SK-N-MC (cell line): Measurements from ENCODE around the gene RGS6.

Source experiments
- DNase-seq: peaks from one replicate; pipeline ENCODE4 v3.0.0-alpha.2; 2011; ENCODE audit warnings: low read depth, low spot score
- H3K27ac ChIP-seq: fragments of 200-600 bp; sonication (generic); 2 replicates; pipeline ENCODE4 v1.5.1; 2016; ENCODE audit warnings: mixed run types
- H3K36me3 ChIP-seq: fragments of 200-600 bp; sonication (generic); 2 replicates; pipeline ENCODE4 v1.6.1; 2017; ENCODE audit warnings: antibody characterized with exemption, low read length, mixed read lengths; ENCODE audit not compliant: insufficient read depth
- H3K4me3 ChIP-seq: fragments of 200-600 bp; sonication (generic); 2 replicates; pipeline ENCODE4 v1.5.1; 2016
- H3K9ac ChIP-seq: fragments of 200-600 bp; sonication (generic); 2 replicates; pipeline ENCODE4 v1.8.0; 2017; ENCODE audit warnings: mixed run types, mixed read lengths; ENCODE audit not compliant: insufficient read length
- H3K9me3 ChIP-seq: fragments of 200-600 bp; sonication (generic); 2 replicates; pipeline ENCODE4 v1.6.1; 2017; ENCODE audit warnings: low read depth, mild to moderate bottlenecking, antibody characterized with exemption, low read length, moderate library complexity, mixed read lengths
- EZH2 ChIP-seq: fragments of 200-600 bp; sonication (generic); IDR thresholded peaks from one replicate; pipeline ENCODE4 v1.6.1; 2017; ENCODE audit warnings: antibody characterized with exemption
- FOXP2 ChIP-seq: optimal IDR thresholded peaks from 2 replicates; pipeline ENCODE3; 2011; ENCODE audit warnings: mild to moderate bottlenecking, moderate library complexity; ENCODE audit not compliant: insufficient read depth; ENCODE audit errors: extremely low read length, control extremely low read depth
- POLR2AphosphoS5 ChIP-seq: IDR thresholded peaks from 2 replicates; pipeline ENCODE4 v1.6.1; 2012; ENCODE audit warnings: mild to moderate bottlenecking, low read depth, low read length, borderline replicate concordance

Gene RGS6

DNA sequence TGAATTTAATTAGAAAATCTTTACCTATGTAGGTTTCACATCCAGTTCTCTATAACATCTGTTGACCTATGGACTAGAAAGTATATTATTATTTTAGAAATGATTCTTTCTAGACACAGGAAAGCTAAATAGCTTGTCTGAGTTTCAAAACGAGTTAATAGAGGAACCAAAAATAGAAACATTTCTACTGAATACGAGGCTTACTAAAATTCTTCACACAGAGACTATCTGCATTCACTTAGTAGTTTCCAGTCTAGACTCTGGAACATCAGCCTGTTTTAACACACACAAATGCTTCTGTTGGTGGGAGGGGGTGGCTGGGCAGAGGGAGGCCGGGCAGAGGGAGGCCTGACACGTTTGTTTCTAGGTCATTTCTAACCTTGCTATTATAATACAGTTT lies 29.7 kb downstream of the RGS6 start:
- Histone ChIP-seq H3K27ac (no peak overlapping the region), H3K9ac (no peak overlapping the region), H3K9me3 (no peaks in the 10 kb centered on the region), H3K36me3 (no peaks in the 10 kb centered on the region), H3K4me3 (no peak overlapping the region)
- DNase-seq: no peak
- TF ChIP-seq EZH2 (no peak), FOXP2 (no peak), POLR2AphosphoS5 (no peak)

DNA sequence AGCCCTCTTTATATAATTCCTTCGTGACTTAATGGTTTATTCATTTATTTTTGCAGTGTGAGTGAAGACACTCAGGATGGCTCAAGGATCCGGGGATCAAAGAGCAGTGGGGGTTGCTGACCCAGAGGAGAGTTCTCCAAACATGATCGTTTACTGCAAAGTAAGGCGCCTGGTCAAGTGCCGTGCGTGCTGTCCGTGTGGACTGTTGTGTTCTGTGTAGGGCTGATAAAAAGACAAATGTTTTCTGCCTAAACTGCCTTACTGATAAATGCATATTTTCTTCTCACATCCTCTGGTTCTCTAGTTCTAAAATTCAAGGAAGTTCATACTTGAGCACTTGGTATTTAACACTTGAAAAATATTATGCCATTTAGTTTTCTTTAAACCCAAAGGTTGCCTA lies 32.5 kb downstream of the RGS6 start:
- H3K27ac ChIP-seq: no peak overlapping the region
- H3K9ac ChIP-seq: no peak overlapping the region
- no peak for DNase-seq
- TF ChIP-seq FOXP2 (no peak), POLR2AphosphoS5 (no peak), EZH2 (no peak)
- no peaks in the 10 kb centered on the region for H3K36me3 ChIP-seq
- H3K4me3 ChIP-seq: no peak overlapping the region
- H3K9me3 ChIP-seq: no peaks in the 10 kb centered on the region

DNA sequence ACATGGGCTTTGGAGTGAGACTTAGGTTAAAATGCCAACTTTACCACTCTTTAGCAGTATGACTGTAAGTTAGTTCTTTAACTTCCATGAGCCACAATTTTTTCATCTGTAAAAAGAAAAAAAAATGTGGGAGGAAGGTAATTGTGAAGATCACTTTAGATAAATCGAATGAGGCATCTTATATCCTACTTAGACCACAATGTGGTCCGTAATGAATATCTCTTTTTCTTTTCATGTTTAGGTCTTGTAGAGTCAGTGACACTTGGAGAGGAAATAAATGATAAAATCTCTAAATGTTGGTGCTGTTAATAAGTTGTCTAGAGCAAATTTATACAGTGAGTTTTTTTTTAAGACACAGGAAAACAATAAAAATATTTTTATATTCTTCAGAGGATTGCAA lies 34.3 kb downstream of the RGS6 start:
- H3K27ac ChIP-seq: no peak overlapping the region
- no peak overlapping the region for H3K4me3 ChIP-seq
- no peak for TF ChIP-seq EZH2
- TF ChIP-seq POLR2AphosphoS5: no peak
- no peak for TF ChIP-seq FOXP2

DNA sequence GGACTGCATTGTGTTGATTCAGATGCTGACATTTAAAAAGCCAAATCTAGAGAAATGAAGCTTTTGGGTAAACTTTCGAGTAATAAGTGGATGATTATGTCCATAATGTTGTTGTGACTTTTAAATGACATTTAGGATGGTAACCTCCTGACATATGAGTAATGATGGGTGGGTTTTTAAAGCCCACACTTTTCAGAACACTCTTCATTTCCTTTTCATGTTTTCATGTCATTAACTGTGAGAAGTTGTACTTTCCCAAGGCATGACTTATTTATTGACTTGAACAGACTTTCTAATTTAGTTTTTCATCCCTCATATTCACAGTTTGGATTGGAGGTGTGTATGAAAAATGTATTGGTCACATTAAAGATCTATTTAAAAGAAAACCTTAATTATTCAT lies 35.5 kb downstream of the RGS6 start:
- TF ChIP-seq EZH2: no peak
- no peak for TF ChIP-seq POLR2AphosphoS5
- no peak for TF ChIP-seq FOXP2
- Histone ChIP-seq H3K9me3 (no peaks in the 10 kb centered on the region), H3K9ac (no peak overlapping the region)

More for the DNA sequence above, 34.3 kb downstream of the RGS6 start:
- DNase-seq: no peak
- no peaks in the 10 kb centered on the region for H3K36me3 ChIP-seq
- H3K9me3 ChIP-seq: no peaks in the 10 kb centered on the region
- H3K9ac ChIP-seq: no peak overlapping the region

DNA sequence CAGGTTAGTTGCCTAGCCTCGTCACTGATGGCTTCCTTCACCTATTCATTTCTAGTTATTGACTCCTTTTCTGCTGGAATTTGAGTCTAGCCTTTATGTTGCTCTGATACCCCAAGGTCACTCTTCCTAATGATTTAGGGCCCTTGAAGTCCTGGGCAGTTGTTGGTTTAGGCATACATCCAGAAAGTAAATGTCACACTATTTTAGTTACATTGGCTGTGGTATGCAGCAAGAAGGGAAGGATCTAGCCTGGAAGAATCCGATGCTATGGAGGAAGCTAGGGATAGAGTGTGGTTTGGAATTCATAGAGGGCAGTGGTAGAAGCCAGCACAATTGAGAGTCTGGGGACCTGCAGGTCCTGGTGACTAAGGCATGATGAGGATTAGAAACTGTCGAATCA lies 38.0 kb downstream of the RGS6 start:
- no peak overlapping the region for H3K9ac ChIP-seq
- H3K9me3 ChIP-seq: no peaks in the 10 kb centered on the region
- no peaks in the 10 kb centered on the region for H3K36me3 ChIP-seq
- TF ChIP-seq FOXP2: no peak
- no peak for TF ChIP-seq EZH2
- TF ChIP-seq POLR2AphosphoS5: no peak
- no peak overlapping the region for H3K27ac ChIP-seq
- DNase-seq: no peak
- no peak overlapping the region for H3K4me3 ChIP-seq

More for the DNA sequence above, 35.5 kb downstream of the RGS6 start:
- no peak overlapping the region for H3K27ac ChIP-seq
- no peaks in the 10 kb centered on the region for H3K36me3 ChIP-seq
- no peak for DNase-seq
- H3K4me3 ChIP-seq: no peak overlapping the region

DNA sequence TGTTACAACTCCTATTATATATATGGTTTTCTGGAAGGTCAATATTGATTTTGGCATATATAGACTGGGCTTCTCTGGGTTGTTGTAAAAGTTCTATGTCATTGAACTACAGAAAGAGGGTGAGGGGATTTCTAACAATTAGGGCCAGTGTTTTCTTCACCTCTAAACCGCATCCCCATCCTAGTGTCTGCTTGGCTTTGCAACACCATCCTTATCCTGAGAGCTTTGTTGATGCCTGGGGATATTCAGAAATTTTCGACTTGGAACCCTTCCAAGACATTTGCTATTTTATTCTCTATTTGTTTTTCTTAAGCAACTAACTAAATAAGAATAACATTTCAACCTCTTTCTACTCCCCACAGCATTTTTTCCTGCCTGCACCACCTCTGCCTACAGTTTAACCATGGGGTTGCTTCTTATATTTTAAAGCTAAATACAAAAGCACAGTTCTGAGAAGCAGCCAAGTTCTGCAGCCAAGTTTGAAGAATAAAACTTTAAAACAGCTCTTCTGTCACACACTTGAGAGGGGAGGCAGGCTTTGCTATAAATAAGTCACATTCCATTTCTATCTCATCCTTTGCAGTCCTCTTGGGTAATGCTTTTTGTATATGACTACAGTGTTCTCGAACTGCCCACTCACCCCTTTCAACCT lies 53.4 kb downstream of the RGS6 start:
- peak; percentile 26 for DNase-seq
- no peak for TF ChIP-seq POLR2AphosphoS5
- TF ChIP-seq FOXP2: no peak
- TF ChIP-seq EZH2: no peak
- no peaks in the 10 kb centered on the region for H3K9me3 ChIP-seq
- H3K27ac ChIP-seq: peak overlapping the region; percentile 82
- no peak overlapping the region for H3K9ac ChIP-seq
- peak overlapping the region; percentile 58 for H3K4me3 ChIP-seq
- H3K36me3 ChIP-seq: no peaks in the 10 kb centered on the region

DNA sequence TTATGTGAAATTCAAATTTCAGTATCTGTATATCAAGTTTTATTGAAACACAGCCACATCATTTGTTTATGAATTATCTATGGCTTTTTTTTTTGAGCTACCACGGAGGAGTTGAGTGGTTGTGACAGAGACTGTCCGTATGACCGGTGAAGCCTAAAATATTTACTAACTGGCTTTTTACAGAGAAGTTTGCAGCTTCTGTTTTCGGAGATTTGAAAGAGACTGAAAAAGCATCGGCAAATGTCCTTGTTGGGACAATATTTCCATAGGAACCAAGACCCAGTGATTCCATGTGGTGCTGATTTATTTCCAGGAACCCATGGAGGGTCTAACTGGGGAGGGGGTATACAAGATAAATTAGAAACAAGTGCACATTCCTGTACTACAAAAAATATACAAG lies 56.2 kb downstream of the RGS6 start:
- no peaks in the 10 kb centered on the region for H3K9me3 ChIP-seq
- no peak overlapping the region for H3K4me3 ChIP-seq
- H3K36me3 ChIP-seq: no peaks in the 10 kb centered on the region
- DNase-seq: no peak
- no peak for TF ChIP-seq EZH2
- TF ChIP-seq POLR2AphosphoS5: no peak
- no peak for TF ChIP-seq FOXP2
- H3K27ac ChIP-seq: no peak overlapping the region
- no peak overlapping the region for H3K9ac ChIP-seq

DNA sequence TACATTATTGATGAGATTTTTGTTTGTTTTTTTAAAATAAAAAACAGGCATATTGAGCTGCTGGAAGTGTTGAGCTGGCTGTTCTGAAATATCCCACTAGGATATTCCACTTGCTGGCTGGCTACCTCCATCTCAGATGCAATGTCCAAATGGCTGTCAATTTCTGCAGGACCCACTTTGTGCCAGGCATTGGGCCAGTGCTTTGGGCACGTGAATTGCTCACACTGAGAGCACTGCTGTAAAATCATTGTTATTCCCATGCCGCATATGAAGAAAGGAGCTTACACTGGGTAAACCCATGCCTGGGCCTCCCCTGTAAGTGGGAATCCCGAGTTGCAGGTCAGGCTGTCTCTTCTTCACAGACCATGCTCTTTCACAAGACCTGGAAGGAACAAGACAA lies 56.7 kb downstream of the RGS6 start:
- Histone ChIP-seq H3K27ac (no peak overlapping the region), H3K4me3 (no peak overlapping the region), H3K9me3 (no peaks in the 10 kb centered on the region), H3K9ac (no peak overlapping the region), H3K36me3 (no peaks in the 10 kb centered on the region)
- TF ChIP-seq POLR2AphosphoS5 (no peak), FOXP2 (no peak), EZH2 (no peak)
- DNase-seq: no peak

DNA sequence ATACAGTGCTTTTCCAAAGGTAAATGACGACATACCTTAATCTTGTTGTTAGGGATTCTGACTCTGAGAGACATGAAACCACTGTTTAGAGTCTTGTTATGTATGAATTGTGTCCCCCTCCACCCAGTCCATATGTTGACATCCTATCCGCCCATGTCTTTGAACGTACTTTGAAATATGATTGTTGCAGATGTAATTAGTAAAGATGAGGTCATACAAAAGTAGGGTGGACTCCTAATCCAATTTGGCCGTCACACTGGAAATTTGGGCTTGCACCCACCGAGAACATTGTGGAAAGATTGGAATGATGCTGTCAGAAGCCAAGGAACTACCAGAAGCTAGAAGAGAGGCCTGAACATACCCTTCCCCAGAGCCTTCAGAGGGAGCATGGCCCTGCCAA lies 62.2 kb downstream of the RGS6 start:
- DNase-seq: no peak
- H3K27ac ChIP-seq: no peak overlapping the region
- no peak overlapping the region for H3K9ac ChIP-seq
- H3K4me3 ChIP-seq: no peak overlapping the region
- H3K9me3 ChIP-seq: no peaks in the 10 kb centered on the region
- no peaks in the 10 kb centered on the region for H3K36me3 ChIP-seq
- no peak for TF ChIP-seq POLR2AphosphoS5
- TF ChIP-seq FOXP2: no peak
- TF ChIP-seq EZH2: no peak
